Ovary (tissue), 3 donors: ENCODE data around the gene OCIAD2.

ENCODE experiments used
- CTCF ChIP-seq, 3 donors: fragments of 450-650 bp in 2 of 3; fragments of 200-600 bp in 1 of 3; IDR thresholded peaks; one replicate each; pipeline versions ENCODE4 v1.5.1 to v1.8.0; 2016 to 2022; ENCODE audit warnings: antibody characterized with exemption in 3 of 3, mild to moderate bottlenecking in 1 of 3
- EP300 ChIP-seq: sonication (generic); formaldehyde crosslinking; IDR thresholded peaks from one replicate; pipeline ENCODE4 v1.6.1; 2017; ENCODE audit warnings: antibody characterized with exemption
- donor health status: DM: no; HTN: no; CAD: no.

GRCh38 chr4:48913346-48913745, 6.8 kb upstream of the OCIAD2 start:
- TF ChIP-seq CTCF (IDR thresholded peaks at IDR 0.05) (no peak), EP300 (no peak)
